A549 (cell line): ENCODE measurements around the gene RUNX3. TPM values are rescaled to one million over a fixed set of nuclear protein-coding genes. Genes with fewer than 3 reads are reported as not detected.

Source experiments
- ATAC-seq, 2 experiments: fragments of 200-7000 bp in 1 of 2; fragments of >200 bp in 1 of 2; cut with Nextera tagmentation in 1 of 2; cut with Tn5 transposase in 1 of 2; 3 replicates each; pipeline versions ENCODE4 v1.8.0 to v1.9.1; 2018 to 2020; ENCODE audit warnings: mild to moderate bottlenecking in 1 of 2, moderate library complexity in 1 of 2
- CTCF ChIA-PET: fragments of 300-600 bp; sonication (Branson Sonifier 250); formaldehyde crosslinking; extraction: SDS; loops from one replicate; lab custom pipeline; 2021; ENCODE audit warnings: antibody characterized with exemption, inconsistent platforms; lab: Yijun Ruan, JAX
- POLR2A ChIA-PET: fragments of 350-600 bp; formaldehyde crosslinking; extraction: SDS; loops from one replicate; lab custom pipeline; 2021; ENCODE audit warnings: antibody characterized with exemption, inconsistent platforms; lab: Yijun Ruan, JAX
- DNase-seq, 2 experiments: peaks; one replicate each; pipeline versions ENCODE4 v3.0.0 to v3.0.0-alpha.2; 2011 to 2016; ENCODE audit warnings: low read depth in 1 of 2, low spot score in 1 of 2
- FAIRE-seq: peaks from 2 replicates; lab custom pipeline; 2011; peaks lifted over from hg19 to GRCh38; lab: Jason Lieb, UNC
- H3K27ac ChIP-seq, 2 experiments: fragments of >200 bp; sonication (Bioruptor Twin); formaldehyde crosslinking; 3 replicates each; pipeline ENCODE4 v1.5.1; 2016 to 2017
- H3K4me1 ChIP-seq: fragments of >200 bp; sonication (Bioruptor Twin); formaldehyde crosslinking; 3 replicates; pipeline ENCODE4 v1.6.1; 2016
- H3K4me2 ChIP-seq: fragments of >200 bp; sonication (Bioruptor Twin); formaldehyde crosslinking; 3 replicates; pipeline ENCODE4 v1.6.1; 2016
- H3K4me3 ChIP-seq: fragments of >200 bp; sonication (Bioruptor Twin); formaldehyde crosslinking; 3 replicates; pipeline ENCODE4 v1.5.1; 2016
- H3K9me3 ChIP-seq: fragments of >200 bp; sonication (Bioruptor Twin); formaldehyde crosslinking; 3 replicates; pipeline ENCODE4 v1.6.1; 2016
- BHLHE40 ChIP-seq: IDR thresholded peaks from 2 replicates; pipeline ENCODE4 v1.6.1; 2012; ENCODE audit warnings: low read depth, low read length, inconsistent platforms
- CBX2 ChIP-seq: fragments of 200-600 bp; sonication (generic); IDR thresholded peaks from 2 replicates; pipeline ENCODE4 v1.6.1; 2016; ENCODE audit warnings: low read depth, mild to moderate bottlenecking, borderline replicate concordance
- CBX8 ChIP-seq: fragments of 200-600 bp; sonication (generic); IDR thresholded peaks from 2 replicates; pipeline ENCODE4 v1.6.1; 2016
- CEBPB ChIP-seq, 2 experiments: fragments of >200 bp in 1 of 2; sonication (Bioruptor Twin) in 1 of 2; formaldehyde crosslinking in 1 of 2; IDR thresholded peaks; 2 replicates each; pipeline ENCODE4 v1.6.1; 2012 to 2016
- CHD4 ChIP-seq: fragments of 200-600 bp; sonication (generic); IDR thresholded peaks from 2 replicates; pipeline ENCODE4 v1.6.1; 2016; ENCODE audit warnings: antibody characterized with exemption, mild to moderate bottlenecking, borderline replicate concordance
- ESRRA ChIP-seq: fragments of 150-350 bp; IDR thresholded peaks from 2 replicates; pipeline ENCODE4 v1.6.1; 2014; ENCODE audit warnings: mild to moderate bottlenecking, low read length, borderline replicate concordance
- FOSB ChIP-seq: fragments of 250-450 bp; sonication (Bioruptor Pico); IDR thresholded peaks from 2 replicates; pipeline ENCODE4 v1.5.0; 2020; ENCODE audit warnings: mild to moderate bottlenecking, moderate library complexity
- FOXS1 ChIP-seq: fragments of 250-450 bp; sonication (Bioruptor Pico); IDR thresholded peaks from 2 replicates; pipeline ENCODE4 v1.5.0; 2020; ENCODE audit warnings: mild to moderate bottlenecking, moderate library complexity
- HDAC2 ChIP-seq: fragments of 200-600 bp; sonication (generic); IDR thresholded peaks from 2 replicates; pipeline ENCODE4 v1.6.1; 2016
- HOXA7 ChIP-seq: fragments of 250-450 bp; sonication (Bioruptor Pico); IDR thresholded peaks from 2 replicates; pipeline ENCODE4 v1.5.0; 2020; ENCODE audit warnings: mild to moderate bottlenecking, moderate library complexity
- HOXB5 ChIP-seq: fragments of 250-450 bp; sonication (Bioruptor Pico); IDR thresholded peaks from 2 replicates; pipeline ENCODE4 v1.5.0; 2020; ENCODE audit warnings: mild to moderate bottlenecking, moderate library complexity
- JUN ChIP-seq, 2 experiments: fragments of >200 bp; sonication (Bioruptor Twin); formaldehyde crosslinking; IDR thresholded peaks; 2 replicates in 1 of 2; 3 replicates in 1 of 2; pipeline ENCODE4 v1.6.1; 2016 to 2017
- KDM1A ChIP-seq: fragments of 200-600 bp; sonication (generic); IDR thresholded peaks from 2 replicates; pipeline ENCODE4 v1.6.1; 2016; ENCODE audit warnings: low read depth, mild to moderate bottlenecking
- MAZ ChIP-seq: fragments of 150-350 bp; IDR thresholded peaks from 2 replicates; pipeline ENCODE4 v1.6.1; 2014; ENCODE audit warnings: antibody characterized with exemption, low read depth, low read length, borderline replicate concordance
- MYC ChIP-seq: IDR thresholded peaks from 2 replicates; pipeline ENCODE4 v1.6.1; 2012; ENCODE audit warnings: mild to moderate bottlenecking, inconsistent platforms, low read length, improper control_type of control experiment, borderline replicate concordance
- NFE2L2 ChIP-seq: fragments of 150-350 bp; conservative IDR thresholded peaks from 2 replicates; pipeline ENCODE4 v1.6.1; 2014; ENCODE audit warnings: low read length
- NPAS2 ChIP-seq: fragments of 250-450 bp; sonication (Bioruptor Pico); IDR thresholded peaks from 2 replicates; pipeline ENCODE4 v1.8.0; 2022; ENCODE audit warnings: mild to moderate bottlenecking, moderate library complexity, borderline replicate concordance
- NR3C1 ChIP-seq: fragments of >200 bp; sonication (Bioruptor Twin); formaldehyde crosslinking; IDR thresholded peaks from 3 replicates; pipeline ENCODE4 v1.6.1; 2017
- PHF8 ChIP-seq: fragments of 200-600 bp; sonication (generic); IDR thresholded peaks from 2 replicates; pipeline ENCODE4 v1.6.1; 2016; ENCODE audit warnings: low read depth, mild to moderate bottlenecking, antibody characterized with exemption, moderate library complexity, borderline replicate concordance
- RARB ChIP-seq: fragments of 250-450 bp; sonication (Bioruptor Pico); IDR thresholded peaks from 2 replicates; pipeline ENCODE4 v1.8.0; 2021; ENCODE audit warnings: mild to moderate bottlenecking, moderate library complexity
- REST ChIP-seq: fragments of 200-600 bp; sonication (generic); IDR thresholded peaks from 2 replicates; pipeline ENCODE4 v1.6.1; 2016; ENCODE audit warnings: antibody characterized with exemption, mild to moderate bottlenecking, moderate library complexity
- RNF2 ChIP-seq: fragments of 200-600 bp; sonication (generic); IDR thresholded peaks from 2 replicates; pipeline ENCODE4 v1.6.1; 2016; ENCODE audit warnings: low read depth, mild to moderate bottlenecking, antibody characterized with exemption, moderate library complexity, borderline replicate concordance
- SMC3 ChIP-seq: fragments of >200 bp; sonication (Bioruptor Twin); formaldehyde crosslinking; IDR thresholded peaks from 3 replicates; pipeline ENCODE4 v1.6.1; 2018; ENCODE audit warnings: inconsistent platforms
- TP53 ChIP-seq: fragments of 250-450 bp; sonication (Bioruptor Pico); IDR thresholded peaks from 2 replicates; pipeline ENCODE4 v1.5.0; 2021; ENCODE audit warnings: mild to moderate bottlenecking, moderate library complexity
- ZNF302 ChIP-seq: fragments of 250-450 bp; sonication (Bioruptor Pico); IDR thresholded peaks from 2 replicates; pipeline ENCODE4 v1.9.0; 2021; ENCODE audit warnings: inconsistent platforms, mild to moderate bottlenecking, moderate library complexity
- WGBS: methylation state at CpG from one replicate; pipeline ENCODE4 v1.1.6; 2017; ENCODE audit errors: missing lambda C conversion rate; 5-methylcytosine and 5-hydroxymethylcytosine counted together
- polyA plus RNA-seq, 4 experiments: library from polyadenylated mRNA; depleted of rRNA in 3 of 4; stranded (reverse); fragments of >200 nt; fragmentation: RNase III in 1 of 4; extraction: RNeasy Plus Mini Kit Qiagen cat#74134 plus additional on column Dnase treatment in 1 of 4; gene quantifications; 2 replicates in 3 of 4; 3 replicates in 1 of 4; pipeline ENCODE4 v1.2.3, GENCODE V29; 2011 to 2017
- TF ChIP-seq, protein P1 (sequence below): fragments of 450-650 bp; IDR thresholded peaks from 2 replicates; pipeline ENCODE4 v1.6.1; 2014; ENCODE audit warnings: antibody characterized with exemption
- TF ChIP-seq, protein P2 (sequence below): fragments of >200 bp; sonication (Bioruptor Twin); formaldehyde crosslinking; IDR thresholded peaks from 3 replicates; pipeline ENCODE4 v1.6.1; 2016
- TF ChIP-seq, protein P3 (sequence below): IDR thresholded peaks from 2 replicates; pipeline ENCODE4 v1.6.1; 2012
- TF ChIP-seq, protein P4 (sequence below): fragments of >200 bp; sonication (Bioruptor Twin); formaldehyde crosslinking; IDR thresholded peaks from 3 replicates; pipeline ENCODE4 v1.5.1; 2016
- TF ChIP-seq, protein P5 (sequence below): fragments of 250-450 bp; sonication (Bioruptor Pico); IDR thresholded peaks from 2 replicates; pipeline ENCODE4 v1.5.0; 2020; ENCODE audit warnings: low read depth, mild to moderate bottlenecking, moderate library complexity

RUNX3 gene
- polyA plus RNA-seq, 2 of the 4 experiments (the other 2 are of a cell fraction) = 1.4 to 4.0 TPM

DNA sequence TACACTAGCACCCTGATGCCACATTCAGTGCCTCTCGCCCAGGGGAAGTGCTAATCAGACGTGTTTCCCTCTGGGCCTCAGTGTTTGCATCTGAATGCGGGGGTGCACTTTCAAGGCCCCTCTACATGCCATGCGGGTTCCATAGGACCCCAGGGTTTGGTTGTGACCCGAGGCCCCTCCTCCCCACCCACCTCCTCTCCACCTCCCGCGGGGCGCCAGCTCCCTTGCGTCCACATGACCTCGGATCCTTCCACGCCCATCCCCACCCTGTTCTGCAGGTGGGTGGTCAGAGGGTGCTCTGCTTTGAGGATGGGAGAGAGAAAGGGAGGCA, 5.1 kb upstream of the RUNX3 start:
- FAIRE-seq = no peak
- no peak overlapping the region for H3K27ac ChIP-seq
- H3K4me2 ChIP-seq = no peak overlapping the region
- H3K9me3 ChIP-seq = no peaks in the 10 kb centered on the region
- no peak overlapping the region for H3K4me3 ChIP-seq
- WGBS = 71% methylated on average over 5 of the region's 11 CpGs
- CTCF ChIA-PET = interaction anchor here (0.8 to 10.6 kb wide), 6 partner anchors 17 to 269 kb away, joined by 3 to 79 read pairs (median 4); no protein-coding TSS in a partner anchor
- no peak for ATAC-seq
- H3K4me1 ChIP-seq = peaks cover 3% of the 10 kb centered on the region; the same call in 1 of the 3 replicates
- POLR2A ChIA-PET = no interaction called here
- TF ChIP-seq CBX2 = no peak
- TF ChIP-seq TP53 (CRISPR knock-in tag) = no peak
- no peak for TF ChIP-seq MAZ
- no peak for TF ChIP-seq CEBPB (IDR thresholded peaks at IDR 0.05)
- no peak for TF ChIP-seq NFE2L2
- TF ChIP-seq CHD4 = no peak
- no peak for TF ChIP-seq FOSB (CRISPR knock-in tag)
- no peak for TF ChIP-seq REST
- TF ChIP-seq ZNF302 = no peak
- TF ChIP-seq, protein P1, sequence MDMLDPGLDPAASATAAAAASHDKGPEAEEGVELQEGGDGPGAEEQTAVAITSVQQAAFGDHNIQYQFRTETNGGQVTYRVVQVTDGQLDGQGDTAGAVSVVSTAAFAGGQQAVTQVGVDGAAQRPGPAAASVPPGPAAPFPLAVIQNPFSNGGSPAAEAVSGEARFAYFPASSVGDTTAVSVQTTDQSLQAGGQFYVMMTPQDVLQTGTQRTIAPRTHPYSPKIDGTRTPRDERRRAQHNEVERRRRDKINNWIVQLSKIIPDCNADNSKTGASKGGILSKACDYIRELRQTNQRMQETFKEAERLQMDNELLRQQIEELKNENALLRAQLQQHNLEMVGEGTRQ = no peak
- TF ChIP-seq NPAS2 = no peak
- TF ChIP-seq, protein P2, sequence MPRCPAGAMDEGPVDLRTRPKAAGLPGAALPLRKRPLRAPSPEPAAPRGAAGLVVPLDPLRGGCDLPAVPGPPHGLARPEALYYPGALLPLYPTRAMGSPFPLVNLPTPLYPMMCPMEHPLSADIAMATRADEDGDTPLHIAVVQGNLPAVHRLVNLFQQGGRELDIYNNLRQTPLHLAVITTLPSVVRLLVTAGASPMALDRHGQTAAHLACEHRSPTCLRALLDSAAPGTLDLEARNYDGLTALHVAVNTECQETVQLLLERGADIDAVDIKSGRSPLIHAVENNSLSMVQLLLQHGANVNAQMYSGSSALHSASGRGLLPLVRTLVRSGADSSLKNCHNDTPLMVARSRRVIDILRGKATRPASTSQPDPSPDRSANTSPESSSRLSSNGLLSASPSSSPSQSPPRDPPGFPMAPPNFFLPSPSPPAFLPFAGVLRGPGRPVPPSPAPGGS = no peak
- TF ChIP-seq, all 56 proteins: peak for 0
- DNase-seq = no peak

DNA sequence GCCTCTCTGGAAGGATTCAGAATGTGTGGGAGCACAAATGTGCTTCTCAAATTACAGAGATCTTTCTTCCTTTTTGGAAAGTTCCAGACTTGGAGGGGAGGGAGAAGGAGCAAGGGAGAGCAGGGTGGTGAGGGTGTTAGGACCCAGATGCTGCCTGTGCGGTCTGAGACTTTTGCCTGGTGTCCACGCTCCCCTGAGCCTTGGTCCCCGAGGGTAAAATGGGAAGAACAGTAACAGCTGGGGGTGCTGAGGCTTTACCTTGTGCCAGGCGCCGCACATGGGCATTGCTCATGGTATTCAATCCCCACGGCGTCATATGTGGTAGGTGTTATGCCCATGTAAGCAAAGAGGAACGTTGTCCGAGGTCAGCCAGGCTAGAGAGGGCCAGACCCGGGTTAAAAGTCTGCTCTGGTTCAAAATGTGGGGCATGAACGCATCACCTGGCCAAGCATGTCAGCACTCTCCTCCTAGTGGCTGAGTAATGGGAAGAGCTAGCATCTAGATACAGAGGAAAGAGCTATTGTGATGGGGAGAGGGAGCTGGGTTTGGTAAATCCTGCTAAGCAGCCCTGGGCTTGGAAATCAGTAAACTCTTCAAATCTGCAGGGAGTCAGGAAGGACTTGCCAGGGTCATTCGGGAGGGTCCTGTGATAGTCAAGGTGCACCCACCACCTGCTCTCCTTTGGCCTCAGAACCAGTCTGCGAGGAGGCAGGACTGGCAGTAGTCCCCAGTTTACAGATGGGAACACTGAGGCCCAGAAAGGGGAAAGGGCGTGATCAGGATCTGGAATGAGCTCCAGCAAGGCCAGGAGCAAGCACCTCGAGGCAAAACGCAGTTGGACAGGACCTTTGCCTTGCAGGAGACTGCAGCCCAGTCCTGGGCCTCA, 4.5 kb upstream of the RUNX3 start:
- no peak for FAIRE-seq
- ChIA-PET CTCF (interaction anchor here (1.2 to 10.6 kb wide), 3 partner anchors 88 to 166 kb away, joined by 3 to 79 read pairs (median 48); no protein-coding TSS in a partner anchor), POLR2A (no interaction called here)
- TF ChIP-seq FOXS1 (no peak), HOXB5 (CRISPR knock-in tag) (no peak), HDAC2 (no peak), NR3C1 (no peak), CBX8 (no peak), MYC (no peak), RARB (CRISPR knock-in tag) (no peak), ESRRA (no peak), NFE2L2 (no peak), HOXA7 (CRISPR knock-in tag) (no peak), BHLHE40 (no peak), RNF2 (no peak), KDM1A (no peak), JUN (IDR thresholded peaks at IDR 0.05) (no peak), PHF8 (no peak), SMC3 (no peak)
- TF ChIP-seq, protein P3, sequence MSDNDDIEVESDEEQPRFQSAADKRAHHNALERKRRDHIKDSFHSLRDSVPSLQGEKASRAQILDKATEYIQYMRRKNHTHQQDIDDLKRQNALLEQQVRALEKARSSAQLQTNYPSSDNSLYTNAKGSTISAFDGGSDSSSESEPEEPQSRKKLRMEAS = no peak
- TF ChIP-seq, protein P4, sequence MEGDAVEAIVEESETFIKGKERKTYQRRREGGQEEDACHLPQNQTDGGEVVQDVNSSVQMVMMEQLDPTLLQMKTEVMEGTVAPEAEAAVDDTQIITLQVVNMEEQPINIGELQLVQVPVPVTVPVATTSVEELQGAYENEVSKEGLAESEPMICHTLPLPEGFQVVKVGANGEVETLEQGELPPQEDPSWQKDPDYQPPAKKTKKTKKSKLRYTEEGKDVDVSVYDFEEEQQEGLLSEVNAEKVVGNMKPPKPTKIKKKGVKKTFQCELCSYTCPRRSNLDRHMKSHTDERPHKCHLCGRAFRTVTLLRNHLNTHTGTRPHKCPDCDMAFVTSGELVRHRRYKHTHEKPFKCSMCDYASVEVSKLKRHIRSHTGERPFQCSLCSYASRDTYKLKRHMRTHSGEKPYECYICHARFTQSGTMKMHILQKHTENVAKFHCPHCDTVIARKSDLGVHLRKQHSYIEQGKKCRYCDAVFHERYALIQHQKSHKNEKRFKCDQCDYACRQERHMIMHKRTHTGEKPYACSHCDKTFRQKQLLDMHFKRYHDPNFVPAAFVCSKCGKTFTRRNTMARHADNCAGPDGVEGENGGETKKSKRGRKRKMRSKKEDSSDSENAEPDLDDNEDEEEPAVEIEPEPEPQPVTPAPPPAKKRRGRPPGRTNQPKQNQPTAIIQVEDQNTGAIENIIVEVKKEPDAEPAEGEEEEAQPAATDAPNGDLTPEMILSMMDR = no peak
- TF ChIP-seq, protein P5, sequence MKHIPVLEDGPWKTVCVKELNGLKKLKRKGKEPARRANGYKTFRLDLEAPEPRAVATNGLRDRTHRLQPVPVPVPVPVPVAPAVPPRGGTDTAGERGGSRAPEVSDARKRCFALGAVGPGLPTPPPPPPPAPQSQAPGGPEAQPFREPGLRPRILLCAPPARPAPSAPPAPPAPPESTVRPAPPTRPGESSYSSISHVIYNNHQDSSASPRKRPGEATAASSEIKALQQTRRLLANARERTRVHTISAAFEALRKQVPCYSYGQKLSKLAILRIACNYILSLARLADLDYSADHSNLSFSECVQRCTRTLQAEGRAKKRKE (CRISPR knock-in tag) = no peak

More for the DNA sequence above, 4.5 kb upstream of the RUNX3 start:
- DNase-seq = no peak
- no peak for ATAC-seq
- Histone ChIP-seq H3K27ac (no peak overlapping the region), H3K4me3 (no peak overlapping the region), H3K4me1 (peaks cover 3% of the 10 kb centered on the region; the same call in 1 of the 3 replicates), H3K4me2 (no peak overlapping the region), H3K9me3 (no peaks in the 10 kb centered on the region)
- WGBS = 59% methylated on average over 12 of the region's 16 CpGs
